ENCODE results near the gene SLC7A5.

GRCh38 chr16:87855852-87856715, 13.2 kb downstream of the SLC7A5 start:
- no peak for TF ChIP-seq REST (IDR thresholded peaks at IDR 0.05; ENCODE audit: insufficient read depth in 1 of 2, low read depth in 2 of 2, low read length in 2 of 2)
- no peak for TF ChIP-seq TAF1 (IDR thresholded peaks at IDR 0.05; ENCODE audit: borderline replicate concordance, insufficient read depth, low read length)
- no peak for TF ChIP-seq POLR2AphosphoS5 (IDR thresholded peaks at IDR 0.05; ENCODE audit: low read depth, low read length)
- no peak for TF ChIP-seq SIN3A (IDR thresholded peaks at IDR 0.05; ENCODE audit: borderline replicate concordance, insufficient read depth, low read length)

Data from PFSK-1 (cell line).